Thyroid gland (tissue), 4 donors: ENCODE measurements around the gene RARA. TPM values are rescaled to one million over a fixed set of nuclear protein-coding genes. Genes with fewer than 3 reads are reported as not detected.

ENCODE experiments used
- DNase-seq, 2 donors: peaks; one replicate each; pipeline ENCODE4 v3.0.0-alpha.2; 2019
- H3K27ac ChIP-seq, 3 donors: fragments of 200-600 bp; sonication (generic); 1 replicate in 2 of 3; 2 replicates in 1 of 3; pipeline ENCODE4 v1.5.1; 2016 to 2019; ENCODE audit warnings: mild to moderate bottlenecking in 1 of 3, moderate library complexity in 1 of 3
- H3K27me3 ChIP-seq: fragments of 200-600 bp; sonication (generic); one replicate; pipeline ENCODE4 v1.5.1; 2019
- H3K36me3 ChIP-seq, 2 donors: fragments of 200-600 bp; sonication (generic); one replicate each; pipeline ENCODE4 v1.5.1; 2016 to 2019
- H3K4me1 ChIP-seq, 2 donors: fragments of 200-600 bp; sonication (generic); one replicate each; pipeline ENCODE4 v1.5.1; 2017 to 2019
- H3K4me3 ChIP-seq, 3 donors: fragments of 200-600 bp; sonication (generic); replicated peaks in 1 of 3; 1 replicate in 2 of 3; 2 replicates in 1 of 3; pipeline ENCODE4 v1.5.1; 2016; ENCODE audit warnings: mild to moderate bottlenecking in 1 of 3
- H3K9me3 ChIP-seq: fragments of 200-600 bp; sonication (generic); one replicate; pipeline ENCODE4 v1.5.1; 2017
- POLR2A ChIP-seq, 2 donors: fragments of 450-650 bp; IDR thresholded peaks; one replicate each; pipeline ENCODE4 v1.6.1; 2017; ENCODE audit warnings: antibody characterized with exemption in 2 of 2, mild to moderate bottlenecking in 2 of 2, moderate library complexity in 1 of 2
- WGBS, 2 donors: methylation state at CpG; one replicate each; pipeline ENCODE4 v1.1.5; 2017; 5-methylcytosine and 5-hydroxymethylcytosine counted together
- intact Hi-C: fragments of 100-400 bp; cut with DNase I; formaldehyde crosslinking; loops from one replicate; pipeline ENCODE4 v1.15.1; 2023
- total RNA-seq, 4 donors: library from RNA; depleted of rRNA; stranded (reverse); fragments of >200 nt; gene quantifications; one replicate each; pipeline ENCODE4 v1.2.3, GENCODE V29; 2016
- TF ChIP-seq, protein P1 (sequence below), 6 experiments: fragments of 200-600 bp in 3 of 6; fragments of 450-650 bp in 3 of 6; sonication (generic) in 3 of 6; IDR thresholded peaks; one replicate each; pipeline ENCODE4 v1.5.1; 2016 to 2019; ENCODE audit warnings: antibody characterized with exemption in 6 of 6, mild to moderate bottlenecking in 2 of 6, inconsistent platforms in 1 of 6, moderate library complexity in 1 of 6

RARA gene
- total RNA-seq, 4 donors from 2014 or later, result 20.0 to 60.9 (median 35.2) TPM

DNA sequence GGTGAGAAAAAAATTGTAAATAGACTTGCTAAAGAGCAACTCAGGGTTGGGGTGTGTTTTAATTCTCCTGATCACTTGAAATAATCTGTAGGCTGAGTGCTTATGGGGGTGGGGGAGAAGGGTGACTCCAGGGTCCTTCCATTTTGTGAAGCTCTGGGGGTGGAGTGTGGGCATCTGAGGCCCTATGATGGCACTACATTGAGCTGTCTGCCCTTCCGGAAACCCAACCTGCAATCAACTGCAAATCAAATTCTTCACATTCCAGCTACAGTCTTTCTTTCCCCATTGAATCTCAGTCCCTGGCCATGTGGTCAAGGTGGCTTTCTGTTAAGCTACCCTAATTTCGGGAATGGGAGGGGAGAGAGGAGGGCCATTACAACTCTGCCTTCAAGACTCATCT is 27.3 kb upstream of the RARA start:
- H3K9me3 ChIP-seq, result no peaks in the 10 kb centered on the region
- H3K36me3 ChIP-seq, result peaks cover 39 to 45% of the 10 kb centered on the region in 2 donors
- DNase-seq, result no peak
- no peaks in the 10 kb centered on the region for H3K27me3 ChIP-seq
- no peak for TF ChIP-seq POLR2A (IDR thresholded peaks at IDR 0.05)
- TF ChIP-seq, protein P1, sequence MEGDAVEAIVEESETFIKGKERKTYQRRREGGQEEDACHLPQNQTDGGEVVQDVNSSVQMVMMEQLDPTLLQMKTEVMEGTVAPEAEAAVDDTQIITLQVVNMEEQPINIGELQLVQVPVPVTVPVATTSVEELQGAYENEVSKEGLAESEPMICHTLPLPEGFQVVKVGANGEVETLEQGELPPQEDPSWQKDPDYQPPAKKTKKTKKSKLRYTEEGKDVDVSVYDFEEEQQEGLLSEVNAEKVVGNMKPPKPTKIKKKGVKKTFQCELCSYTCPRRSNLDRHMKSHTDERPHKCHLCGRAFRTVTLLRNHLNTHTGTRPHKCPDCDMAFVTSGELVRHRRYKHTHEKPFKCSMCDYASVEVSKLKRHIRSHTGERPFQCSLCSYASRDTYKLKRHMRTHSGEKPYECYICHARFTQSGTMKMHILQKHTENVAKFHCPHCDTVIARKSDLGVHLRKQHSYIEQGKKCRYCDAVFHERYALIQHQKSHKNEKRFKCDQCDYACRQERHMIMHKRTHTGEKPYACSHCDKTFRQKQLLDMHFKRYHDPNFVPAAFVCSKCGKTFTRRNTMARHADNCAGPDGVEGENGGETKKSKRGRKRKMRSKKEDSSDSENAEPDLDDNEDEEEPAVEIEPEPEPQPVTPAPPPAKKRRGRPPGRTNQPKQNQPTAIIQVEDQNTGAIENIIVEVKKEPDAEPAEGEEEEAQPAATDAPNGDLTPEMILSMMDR (IDR thresholded peaks at IDR 0.05), result no peak
- no peak overlapping the region for H3K27ac ChIP-seq
- intact Hi-C loops, result no loop called here
- 86 to 90% methylated on average over 2 of the region's 2 CpGs for WGBS, 2 donors
- no peak overlapping the region for H3K4me3 ChIP-seq
- no peaks in the 10 kb centered on the region for H3K4me1 ChIP-seq

DNA sequence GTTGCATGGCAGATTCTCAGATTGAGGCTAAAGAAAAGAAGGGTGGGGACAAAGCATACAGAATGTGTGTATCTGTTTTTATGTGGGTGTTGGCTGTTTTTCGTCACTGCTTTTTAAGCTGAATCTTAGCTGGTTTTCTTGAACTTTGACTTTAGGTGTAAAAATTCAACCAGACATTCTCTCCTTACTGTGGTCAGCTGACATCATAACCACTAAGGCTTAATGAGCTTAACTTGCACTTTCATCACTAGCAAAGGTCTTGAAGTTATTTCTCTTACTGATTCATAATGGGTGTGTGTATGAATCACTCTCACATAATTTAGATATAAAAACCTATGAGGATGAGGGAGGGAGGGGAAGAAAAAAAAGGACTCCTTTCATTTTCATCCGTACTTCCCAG is 25.3 kb upstream of the RARA start:
- TF ChIP-seq, protein P1 (IDR thresholded peaks at IDR 0.05), result no peak
- no peak for TF ChIP-seq POLR2A (IDR thresholded peaks at IDR 0.05)
- DNase-seq, result no peak
- H3K36me3 ChIP-seq, result peaks cover 20 to 28% of the 10 kb centered on the region in 2 donors
- H3K27ac ChIP-seq, result no peak overlapping the region
- H3K4me1 ChIP-seq, result peaks cover 5 to 7% of the 10 kb centered on the region in 2 donors
- no peaks in the 10 kb centered on the region for H3K27me3 ChIP-seq
- no peaks in the 10 kb centered on the region for H3K9me3 ChIP-seq
- 64 to 82% methylated on average over 2 of the region's 2 CpGs for whole genome bisulfite sequencing, 2 donors
- no peak overlapping the region for H3K4me3 ChIP-seq
- intact Hi-C loops, result no loop called here

DNA sequence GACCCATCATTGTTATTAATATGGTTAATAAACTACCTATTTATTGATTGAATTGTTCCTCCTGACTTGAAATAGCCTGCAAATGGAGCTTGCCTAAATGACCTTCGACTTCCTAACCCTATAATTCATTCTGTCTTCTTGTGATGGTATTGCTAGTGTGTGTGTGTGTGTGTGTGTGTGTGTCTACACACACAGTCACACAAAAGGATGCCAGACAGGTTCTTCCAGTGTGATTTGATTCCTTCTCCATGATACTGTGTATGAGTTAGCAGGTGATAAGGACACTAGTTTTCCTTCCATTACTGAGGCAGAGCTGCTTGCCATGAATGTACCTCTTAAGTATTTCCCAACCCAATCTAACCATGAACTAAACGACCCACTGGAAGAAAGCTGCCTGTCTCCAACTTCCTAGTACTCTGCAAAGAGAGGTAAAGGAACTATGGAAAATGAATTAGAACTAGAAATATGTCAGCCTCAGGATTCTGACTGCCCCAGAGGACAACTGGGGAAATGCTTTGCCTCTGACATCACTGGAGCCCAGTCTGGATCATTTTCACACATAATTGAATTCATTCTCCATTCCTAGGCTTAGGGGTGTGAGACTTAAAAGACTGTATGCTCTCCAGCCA is 24.8 kb upstream of the RARA start:
- H3K9me3 ChIP-seq, result no peaks in the 10 kb centered on the region
- H3K27ac ChIP-seq, result no peak overlapping the region
- DNase-seq, result no peak
- H3K4me1 ChIP-seq, result peaks cover 5 to 7% of the 10 kb centered on the region in 2 donors
- peaks cover 15 to 22% of the 10 kb centered on the region in 2 donors for H3K36me3 ChIP-seq
- TF ChIP-seq, protein P1 (IDR thresholded peaks at IDR 0.05), result no peak
- no peak for TF ChIP-seq POLR2A (IDR thresholded peaks at IDR 0.05)
- H3K4me3 ChIP-seq, result no peak overlapping the region
- intact Hi-C loops, result no loop called here
- 56 to 58% methylated on average over 2 of the region's 2 CpGs for WGBS, 2 donors
- no peaks in the 10 kb centered on the region for H3K27me3 ChIP-seq

DNA sequence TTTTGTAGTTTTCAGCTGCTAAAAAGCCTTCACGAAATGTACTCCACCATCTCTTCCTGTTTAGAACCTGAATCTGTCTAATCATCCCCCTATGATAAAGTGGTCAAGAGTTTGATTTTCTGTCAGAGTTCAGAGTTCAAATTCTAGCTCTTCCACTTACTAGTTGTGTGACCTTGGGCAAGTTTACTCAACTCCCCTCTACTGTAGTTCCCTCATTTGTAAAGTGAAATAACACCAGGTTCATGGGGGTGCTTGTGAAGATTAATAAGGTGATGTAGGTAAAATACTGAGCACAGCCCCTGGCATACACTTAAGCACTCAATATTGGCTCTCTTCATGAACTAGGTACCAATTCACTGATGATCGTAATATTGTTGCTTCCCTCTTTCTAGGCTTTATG is 22.5 kb upstream of the RARA start:
- intact Hi-C loops, result no loop called here
- DNase-seq, result no peak
- 93 to 98% methylated on average over 2 of the region's 2 CpGs for WGBS, 2 donors
- Histone ChIP-seq H3K27ac (no peak overlapping the region), H3K4me1 (peaks cover 5 to 7% of the 10 kb centered on the region in 2 donors), H3K9me3 (no peaks in the 10 kb centered on the region), H3K4me3 (no peak overlapping the region), H3K27me3 (no peaks in the 10 kb centered on the region), H3K36me3 (no peaks in the 10 kb centered on the region)
- TF ChIP-seq, protein P1 (IDR thresholded peaks at IDR 0.05), result no peak
- no peak for TF ChIP-seq POLR2A (IDR thresholded peaks at IDR 0.05)

DNA sequence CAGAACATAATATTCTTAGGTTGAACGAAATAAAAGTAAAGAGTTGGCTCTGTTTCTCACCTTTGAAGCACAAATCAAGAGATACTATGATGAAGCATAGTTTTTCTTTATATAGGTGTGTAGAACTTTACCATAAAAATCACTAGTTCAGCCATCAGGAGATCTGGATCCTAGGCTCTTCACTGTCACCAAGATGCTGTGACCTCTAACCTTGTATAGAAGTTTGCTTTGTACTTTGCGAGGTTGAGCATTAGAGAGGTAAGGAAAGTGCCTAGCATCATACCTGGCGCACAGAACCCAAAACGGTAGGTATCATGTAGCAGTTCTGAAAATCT is 21.9 kb upstream of the RARA start:
- WGBS, 2 donors, result 38 to 43% methylated on average over 4 of the region's 4 CpGs
- Histone ChIP-seq H3K4me1 (peaks cover 5 to 7% of the 10 kb centered on the region in 2 donors), H3K4me3 (no peak overlapping the region), H3K36me3 (no peaks in the 10 kb centered on the region), H3K27me3 (no peaks in the 10 kb centered on the region), H3K27ac (no peak overlapping the region), H3K9me3 (no peaks in the 10 kb centered on the region)
- TF ChIP-seq, protein P1 (IDR thresholded peaks at IDR 0.05), result no peak
- TF ChIP-seq POLR2A (IDR thresholded peaks at IDR 0.05), result no peak
- DNase-seq, result no peak
- intact Hi-C loops, result no loop called here
